ENCODE results near the gene SWSAP1.
A peak's percentile ranks its signal among the peaks of the same experiment; 100 is the strongest.

The SWSAP1 gene

DNA sequence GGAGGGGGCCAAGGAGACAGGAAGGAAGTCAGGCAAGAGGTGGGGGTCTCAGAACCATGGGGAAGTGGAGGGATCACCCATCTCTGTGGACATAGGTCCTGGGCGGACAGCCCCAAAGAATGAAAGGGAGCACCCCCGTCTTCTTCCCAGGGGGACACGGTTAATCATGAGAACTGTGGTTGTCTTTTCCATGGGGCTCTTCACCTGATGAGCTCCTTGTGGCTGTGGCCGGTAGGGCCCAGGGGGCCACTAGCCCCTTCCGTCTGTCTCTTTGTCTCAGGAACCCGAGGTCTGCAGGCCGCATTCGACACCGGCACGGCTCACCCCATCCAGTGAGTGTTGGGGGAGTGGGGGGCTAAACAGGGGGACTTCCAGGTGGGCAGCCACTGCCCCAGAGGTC, 10.6 kb upstream of the SWSAP1 start:
- no peak overlapping the region for H3K27ac Mint-ChIP-seq
- peaks cover 6% of the 10 kb centered on the region for H3K27me3 Mint-ChIP-seq
- no peaks in the 10 kb centered on the region for H3K4me1 Mint-ChIP-seq
- no peak for DNase-seq
- CTCF ChIA-PET, result no interaction called here
- no peak overlapping the region for H3K4me3 Mint-ChIP-seq
- H3K36me3 Mint-ChIP-seq, result no peaks in the 10 kb centered on the region
- H3K9me3 Mint-ChIP-seq, result no peaks in the 10 kb centered on the region

- Mint-ChIP-seq H3K4me1 (no peaks in the 10 kb centered on the region), H3K9me3 (no peaks in the 10 kb centered on the region), H3K27ac (peak overlapping the region; percentile 29), H3K4me3 (no peak overlapping the region), H3K27me3 (peaks cover under 1% of the 10 kb centered on the region), H3K36me3 (peaks cover 2% of the 10 kb centered on the region)
- CTCF ChIA-PET, result no interaction called here
- no peak for DNase-seq
Measured at GRCh38 chr19:11364296-11364904, 10.1 kb upstream of the SWSAP1 start.

GRCh38 chr19:11364935-11365334, 9.5 kb upstream of the SWSAP1 start:
- H3K4me1 Mint-ChIP-seq, result no peaks in the 10 kb centered on the region
- H3K27me3 Mint-ChIP-seq, result no peaks in the 10 kb centered on the region
- H3K9me3 Mint-ChIP-seq, result no peaks in the 10 kb centered on the region
- CTCF ChIA-PET, result no interaction called here
- H3K4me3 Mint-ChIP-seq, result no peak overlapping the region
- peaks cover 2% of the 10 kb centered on the region for H3K36me3 Mint-ChIP-seq
- no peak for DNase-seq
- H3K27ac Mint-ChIP-seq, result no peak overlapping the region

- no peak for DNase-seq
- Mint-ChIP-seq H3K4me1 (no peaks in the 10 kb centered on the region), H3K27me3 (no peaks in the 10 kb centered on the region), H3K9me3 (no peaks in the 10 kb centered on the region), H3K36me3 (peaks cover 3% of the 10 kb centered on the region), H3K27ac (no peak overlapping the region), H3K4me3 (no peak overlapping the region)
- CTCF ChIA-PET, result no interaction called here
Measured at GRCh38 chr19:11365557-11366117, 8.8 kb upstream of the SWSAP1 start.

GRCh38 chr19:11367528-11367927, 6.9 kb upstream of the SWSAP1 start:
- Mint-ChIP-seq H3K9me3 (no peaks in the 10 kb centered on the region), H3K4me1 (no peaks in the 10 kb centered on the region), H3K27me3 (no peaks in the 10 kb centered on the region), H3K4me3 (no peak overlapping the region), H3K36me3 (peaks cover 6% of the 10 kb centered on the region), H3K27ac (no peak overlapping the region)
- CTCF ChIA-PET, result interaction anchor here (1.4 kb wide), 1 partner anchor 14 kb away, joined by 3 read pairs; no protein-coding TSS in a partner anchor
- DNase-seq, result no peak

DNA sequence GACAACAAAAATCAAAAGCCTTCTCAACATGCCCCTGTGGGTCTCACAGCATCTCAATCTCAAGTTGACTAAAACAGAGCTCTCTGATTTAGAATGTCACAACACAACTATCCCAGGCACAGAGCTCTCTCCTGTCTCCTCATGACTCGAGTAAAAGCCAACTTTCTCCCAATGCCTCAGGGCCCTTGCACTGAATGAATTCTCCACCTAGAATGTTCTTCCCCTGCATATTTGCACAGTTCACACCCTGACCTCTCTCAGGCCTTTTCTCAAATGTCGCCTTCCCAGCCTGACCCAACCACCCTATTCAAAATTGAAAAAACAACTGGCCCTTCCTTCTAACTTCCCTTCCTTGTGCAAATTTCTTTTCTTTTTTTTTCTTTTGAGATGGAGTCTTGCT, 3.7 kb upstream of the SWSAP1 start:
- CTCF ChIA-PET, result no interaction called here
- Mint-ChIP-seq H3K27me3 (no peaks in the 10 kb centered on the region), H3K4me3 (no peak overlapping the region), H3K36me3 (peaks cover 6% of the 10 kb centered on the region), H3K4me1 (peaks cover 9% of the 10 kb centered on the region), H3K27ac (no peak overlapping the region), H3K9me3 (no peaks in the 10 kb centered on the region)
- no peak for DNase-seq

DNA sequence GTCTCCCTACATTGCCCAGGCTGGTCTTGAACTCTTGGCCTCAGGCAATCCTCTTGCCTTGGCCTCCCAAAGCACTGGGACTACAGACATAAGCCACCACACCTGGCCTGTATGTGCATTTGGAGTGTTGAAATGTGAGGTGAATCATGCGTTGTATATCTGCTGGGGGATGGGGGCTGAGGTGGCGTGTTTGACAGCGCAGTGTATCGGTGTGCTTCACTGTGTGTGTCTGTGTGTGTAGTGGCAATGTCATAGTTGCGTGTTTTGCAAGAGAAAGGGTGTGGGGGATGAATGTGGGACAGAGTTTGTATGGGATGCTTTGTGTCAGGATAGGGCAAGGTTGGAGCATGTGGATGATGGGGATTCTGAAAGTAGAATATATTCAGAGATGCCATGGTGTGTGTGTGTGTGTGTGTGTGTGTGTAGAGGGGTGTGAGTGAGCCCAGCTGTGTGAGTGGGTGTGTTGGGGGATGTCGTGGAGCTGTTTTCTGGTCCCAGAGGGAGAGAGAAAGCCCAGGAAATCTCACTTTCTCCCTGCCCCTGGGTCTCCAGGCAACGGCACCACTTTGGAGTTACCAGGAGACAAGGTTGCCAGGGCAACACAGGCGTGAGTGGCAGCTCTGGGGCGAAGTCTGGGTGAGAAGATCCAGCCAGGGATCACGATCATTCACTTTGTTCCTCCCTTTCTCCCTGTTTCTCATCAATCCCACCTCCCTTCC, 1.1 kb upstream of the SWSAP1 start:
- H3K27ac Mint-ChIP-seq, result peak overlapping the region; percentile 30
- H3K4me1 Mint-ChIP-seq, result peaks cover 28% of the 10 kb centered on the region
- DNase-seq, result peak; percentile 30
- no peaks in the 10 kb centered on the region for H3K9me3 Mint-ChIP-seq
- H3K27me3 Mint-ChIP-seq, result no peaks in the 10 kb centered on the region
- peaks cover 19% of the 10 kb centered on the region for H3K36me3 Mint-ChIP-seq
- H3K4me3 Mint-ChIP-seq, result peak overlapping the region; percentile 25
- CTCF ChIA-PET, result interaction anchor here (1.9 kb wide), 1 partner anchor 10 kb away, joined by 6 read pairs; no protein-coding TSS in a partner anchor

- CTCF ChIA-PET, result interaction anchor here (1.9 kb wide), 1 partner anchor 9 kb away, joined by 6 read pairs; no protein-coding TSS in a partner anchor
- no peaks in the 10 kb centered on the region for H3K9me3 Mint-ChIP-seq
Measured at GRCh38 chr19:11373885-11374432, 507 bp upstream of the SWSAP1 start.

DNA sequence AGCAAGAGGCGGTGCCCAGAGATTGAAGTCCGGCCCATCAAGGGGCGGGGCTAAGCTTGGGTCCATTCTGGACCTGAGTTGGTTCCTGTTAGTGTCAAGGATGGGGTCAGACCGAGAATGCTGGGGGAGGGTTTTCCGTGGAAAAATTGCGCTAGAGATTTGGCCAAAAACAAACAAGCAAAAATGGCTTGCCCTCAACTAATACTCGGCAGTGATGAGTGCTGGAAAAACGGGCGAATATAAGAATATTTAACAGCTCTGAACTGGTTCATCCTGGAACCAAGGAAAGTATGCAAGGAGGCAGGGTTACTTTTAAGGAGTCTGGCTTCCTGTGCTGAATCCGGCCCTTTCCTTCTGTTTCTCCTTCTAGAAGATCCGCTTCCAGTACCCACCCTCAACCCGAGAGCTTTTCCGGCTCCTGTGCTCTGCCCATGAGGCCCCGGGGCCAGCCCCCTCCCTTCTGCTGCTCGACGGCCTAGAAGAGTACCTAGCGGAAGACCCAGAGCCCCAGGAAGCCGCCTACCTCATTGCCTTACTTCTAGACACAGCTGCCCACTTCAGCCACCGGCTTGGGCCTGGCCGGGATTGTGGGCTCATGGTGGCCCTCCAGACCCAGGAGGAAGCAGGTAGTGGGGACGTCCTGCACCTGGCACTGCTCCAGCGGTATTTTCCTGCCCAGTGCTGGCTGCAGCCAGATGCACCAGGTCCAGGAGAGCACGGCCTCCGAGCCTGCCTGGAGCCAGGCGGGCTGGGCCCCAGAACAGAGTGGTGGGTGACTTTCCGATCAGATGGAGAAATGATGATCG, 880 bp downstream of the SWSAP1 start:
- no peaks in the 10 kb centered on the region for H3K9me3 Mint-ChIP-seq
- H3K36me3 Mint-ChIP-seq, result peaks cover 19% of the 10 kb centered on the region
- no peak overlapping the region for H3K4me3 Mint-ChIP-seq
- DNase-seq, result peak; percentile 90
- CTCF ChIA-PET, result interaction anchor here (1.0 to 2.5 kb wide), 6 partner anchors 8 to 107 kb away, joined by 3 to 11 read pairs (median 5); partner anchors contain the start of genes CCDC159, PRKCSH and TMEM205
- peaks cover 45% of the 10 kb centered on the region for H3K4me1 Mint-ChIP-seq
- no peaks in the 10 kb centered on the region for H3K27me3 Mint-ChIP-seq
- no peak overlapping the region for H3K27ac Mint-ChIP-seq

More at GRCh38 chr19:11373885-11374432, 507 bp upstream of the SWSAP1 start:
- Mint-ChIP-seq H3K27me3 (no peaks in the 10 kb centered on the region), H3K4me3 (no peak overlapping the region), H3K36me3 (peaks cover 19% of the 10 kb centered on the region), H3K27ac (no peak overlapping the region), H3K4me1 (peaks cover 32% of the 10 kb centered on the region)
- no peak for DNase-seq

DNA sequence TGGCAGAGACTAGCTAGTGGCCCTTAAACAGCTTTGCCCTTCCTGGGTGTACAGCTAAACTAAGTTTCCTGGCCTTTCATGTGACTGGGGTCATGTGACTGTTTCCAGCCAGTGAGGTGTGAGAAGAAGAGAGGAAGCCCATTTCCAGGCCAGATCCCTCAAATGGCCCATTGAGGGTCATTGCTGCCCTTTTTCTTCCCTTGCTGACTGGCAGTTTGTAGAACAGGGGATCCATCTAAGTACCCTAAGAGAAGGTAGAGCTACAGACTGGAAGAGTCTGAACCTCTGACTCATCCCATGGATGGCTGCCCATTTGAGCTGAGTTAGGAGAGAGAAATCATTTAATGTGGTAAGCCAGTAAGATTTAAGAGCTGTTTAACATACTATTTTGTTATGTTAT, 2.8 kb downstream of the SWSAP1 start:
- CTCF ChIA-PET, result interaction anchor here (0.5 to 2.5 kb wide), 7 partner anchors 30 to 159 kb away, joined by 3 to 8 read pairs (median 3); partner anchors contain the start of genes CCDC159, ODAD3, PRKCSH and TMEM205
- peak overlapping the region; percentile 11 for H3K4me3 Mint-ChIP-seq
- H3K4me1 Mint-ChIP-seq, result peaks cover 58% of the 10 kb centered on the region

GRCh38 chr19:11377756-11378155, 3.3 kb downstream of the SWSAP1 start:
- Mint-ChIP-seq H3K4me3 (no peak overlapping the region), H3K27ac (peak overlapping the region; percentile 53), H3K36me3 (peaks cover 16% of the 10 kb centered on the region), H3K27me3 (peaks cover 17% of the 10 kb centered on the region), H3K4me1 (peaks cover 62% of the 10 kb centered on the region), H3K9me3 (no peaks in the 10 kb centered on the region)
- no peak for DNase-seq
- CTCF ChIA-PET, result interaction anchor here (0.5 to 2.5 kb wide), 10 partner anchors 8 to 183 kb away, joined by 3 to 8 read pairs (median 3); partner anchors contain the start of genes CCDC159, ODAD3, PRKCSH and TMEM205

More for the DNA sequence above, 2.8 kb downstream of the SWSAP1 start:
- no peak overlapping the region for H3K27ac Mint-ChIP-seq
- H3K9me3 Mint-ChIP-seq, result no peaks in the 10 kb centered on the region
- peaks cover 12% of the 10 kb centered on the region for H3K27me3 Mint-ChIP-seq
- peaks cover 16% of the 10 kb centered on the region for H3K36me3 Mint-ChIP-seq
- DNase-seq, result peak; percentile 45

GRCh38 chr19:11378319-11379189, 4.1 kb downstream of the SWSAP1 start:
- Mint-ChIP-seq H3K9me3 (no peaks in the 10 kb centered on the region), H3K27me3 (peaks cover 25% of the 10 kb centered on the region), H3K27ac (no peak overlapping the region), H3K4me1 (peaks cover 62% of the 10 kb centered on the region), H3K4me3 (no peak overlapping the region), H3K36me3 (peaks cover 16% of the 10 kb centered on the region)
- CTCF ChIA-PET, result interaction anchor here (0.6 to 1.6 kb wide), 5 partner anchors 9 to 182 kb away, joined by 3 read pairs; no protein-coding TSS in a partner anchor
- peak; percentile 33 for DNase-seq
